Peyer's patch (tissue), 4 donors: Measurements from ENCODE around the gene RAB11FIP4. TPM values are rescaled to one million over a fixed set of nuclear protein-coding genes. Genes with fewer than 3 reads are reported as not detected.

Experiments used
- DNase-seq, 3 donors: peaks; one replicate each; pipeline ENCODE4 v3.0.0-alpha.2; 2017 to 2019
- H3K27ac ChIP-seq, 4 donors: fragments of 200-600 bp; sonication (generic); one replicate each; pipeline ENCODE4 v1.5.1; 2016 to 2019
- H3K27me3 ChIP-seq, 2 donors: fragments of 200-600 bp; sonication (generic); one replicate each; pipeline ENCODE4 v1.5.1; 2019
- H3K36me3 ChIP-seq, 3 donors: fragments of 200-600 bp; sonication (generic); one replicate each; pipeline ENCODE4 v1.5.1; 2016 to 2019
- H3K4me1 ChIP-seq, 4 donors: fragments of 200-600 bp; sonication (generic); one replicate each; pipeline ENCODE4 v1.5.1; 2016 to 2019
- H3K4me3 ChIP-seq, 4 donors: fragments of 200-600 bp; sonication (generic); 1 replicate in 3 of 4; 2 replicates in 1 of 4; pipeline ENCODE4 v1.5.1; 2016 to 2019; ENCODE audit warnings: mild to moderate bottlenecking in 1 of 4
- H3K9me3 ChIP-seq, 4 donors: fragments of 200-600 bp; sonication (generic); one replicate each; pipeline ENCODE4 v1.5.1; 2016 to 2019; ENCODE audit warnings: mild to moderate bottlenecking in 1 of 4
- POLR2A ChIP-seq, 2 donors: fragments of 450-650 bp; IDR thresholded peaks; one replicate each; pipeline ENCODE4 v1.5.1; 2017; ENCODE audit warnings: antibody characterized with exemption in 2 of 2, mild to moderate bottlenecking in 2 of 2, moderate library complexity in 2 of 2
- total RNA-seq, 4 donors: library from RNA; depleted of rRNA; stranded (reverse); fragments of >200 nt; gene quantifications; one replicate each; pipeline ENCODE4 v1.1.0, GENCODE V29; 2016
- TF ChIP-seq, protein P1 (sequence below), 6 experiments: fragments of 450-650 bp in 4 of 6; fragments of 200-600 bp in 2 of 6; sonication (generic) in 1 of 6; IDR thresholded peaks; one replicate each; pipeline ENCODE4 v1.5.1; 2017 to 2019; ENCODE audit warnings: antibody characterized with exemption in 6 of 6, mild to moderate bottlenecking in 3 of 6, moderate library complexity in 1 of 6

RAB11FIP4 gene
- total RNA-seq, 4 donors from 2014 or later = 52.8 to 69.3 (median 64.9) TPM

DNA sequence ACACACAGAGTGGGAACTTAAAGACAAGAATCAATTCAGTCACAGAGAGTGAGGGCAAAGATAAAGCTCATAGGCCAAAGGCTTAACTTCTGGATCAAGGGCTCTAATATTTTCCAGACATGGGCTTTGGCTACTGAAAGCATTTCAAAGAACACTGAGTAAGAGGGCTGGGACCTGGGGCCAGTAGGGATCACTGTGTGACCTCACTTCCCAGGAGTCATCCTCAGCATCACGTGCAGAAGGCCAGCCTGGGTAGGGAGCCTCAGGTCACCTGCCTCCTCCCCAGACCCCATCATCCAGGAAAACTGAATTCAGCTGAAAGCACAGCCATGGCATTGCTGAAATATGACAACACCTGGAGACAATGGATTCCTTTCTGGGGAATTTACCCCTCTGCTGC is 163.5 kb downstream of the RAB11FIP4 start:
- H3K9me3 ChIP-seq = no peaks in the 10 kb centered on the region
- peaks cover 0 to 14% (median 7%) of the 10 kb centered on the region in 4 donors for H3K4me1 ChIP-seq
- DNase-seq = no peak
- TF ChIP-seq, protein P1, sequence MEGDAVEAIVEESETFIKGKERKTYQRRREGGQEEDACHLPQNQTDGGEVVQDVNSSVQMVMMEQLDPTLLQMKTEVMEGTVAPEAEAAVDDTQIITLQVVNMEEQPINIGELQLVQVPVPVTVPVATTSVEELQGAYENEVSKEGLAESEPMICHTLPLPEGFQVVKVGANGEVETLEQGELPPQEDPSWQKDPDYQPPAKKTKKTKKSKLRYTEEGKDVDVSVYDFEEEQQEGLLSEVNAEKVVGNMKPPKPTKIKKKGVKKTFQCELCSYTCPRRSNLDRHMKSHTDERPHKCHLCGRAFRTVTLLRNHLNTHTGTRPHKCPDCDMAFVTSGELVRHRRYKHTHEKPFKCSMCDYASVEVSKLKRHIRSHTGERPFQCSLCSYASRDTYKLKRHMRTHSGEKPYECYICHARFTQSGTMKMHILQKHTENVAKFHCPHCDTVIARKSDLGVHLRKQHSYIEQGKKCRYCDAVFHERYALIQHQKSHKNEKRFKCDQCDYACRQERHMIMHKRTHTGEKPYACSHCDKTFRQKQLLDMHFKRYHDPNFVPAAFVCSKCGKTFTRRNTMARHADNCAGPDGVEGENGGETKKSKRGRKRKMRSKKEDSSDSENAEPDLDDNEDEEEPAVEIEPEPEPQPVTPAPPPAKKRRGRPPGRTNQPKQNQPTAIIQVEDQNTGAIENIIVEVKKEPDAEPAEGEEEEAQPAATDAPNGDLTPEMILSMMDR (IDR thresholded peaks at IDR 0.05) = no peak
- no peak for TF ChIP-seq POLR2A (IDR thresholded peaks at IDR 0.05)
- H3K36me3 ChIP-seq = no peaks in the 10 kb centered on the region
- no peaks in the 10 kb centered on the region for H3K27me3 ChIP-seq
- H3K27ac ChIP-seq = no peak overlapping the region
- no peak overlapping the region for H3K4me3 ChIP-seq

DNA sequence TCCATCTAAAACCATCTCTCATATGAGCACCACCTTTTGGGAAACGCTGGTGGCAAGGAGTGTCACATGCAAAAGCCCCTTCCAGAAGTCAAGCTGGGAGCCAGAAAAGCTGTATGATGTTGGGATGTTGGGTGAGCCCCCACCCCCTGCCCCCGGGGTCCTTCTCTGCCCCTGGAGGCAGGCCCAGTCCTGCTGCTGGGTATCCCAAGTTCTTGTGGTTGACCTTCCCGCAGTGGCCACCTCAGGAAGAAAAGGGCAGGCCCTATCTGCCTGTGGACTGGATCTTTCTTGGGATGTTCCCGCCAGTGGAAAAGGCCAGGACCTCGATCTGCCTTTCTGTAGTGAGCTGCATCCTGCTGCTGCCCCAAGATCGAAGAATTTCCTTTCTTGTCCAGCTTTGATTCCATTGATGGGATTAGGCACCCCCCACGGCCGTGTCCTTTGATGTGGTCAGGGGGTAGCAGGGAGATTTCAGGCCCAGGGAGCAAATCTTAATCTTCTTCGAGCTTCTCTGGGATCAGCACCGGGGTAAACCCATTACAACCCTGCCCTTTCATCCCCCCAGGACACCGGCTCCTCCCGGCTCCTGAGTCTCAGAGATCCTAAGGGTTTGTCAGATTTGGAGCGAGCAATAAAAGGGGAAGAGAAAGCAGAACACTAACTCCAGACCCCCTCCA is 165.6 kb downstream of the RAB11FIP4 start:
- no peak for DNase-seq
- H3K4me3 ChIP-seq = no peak overlapping the region

DNA sequence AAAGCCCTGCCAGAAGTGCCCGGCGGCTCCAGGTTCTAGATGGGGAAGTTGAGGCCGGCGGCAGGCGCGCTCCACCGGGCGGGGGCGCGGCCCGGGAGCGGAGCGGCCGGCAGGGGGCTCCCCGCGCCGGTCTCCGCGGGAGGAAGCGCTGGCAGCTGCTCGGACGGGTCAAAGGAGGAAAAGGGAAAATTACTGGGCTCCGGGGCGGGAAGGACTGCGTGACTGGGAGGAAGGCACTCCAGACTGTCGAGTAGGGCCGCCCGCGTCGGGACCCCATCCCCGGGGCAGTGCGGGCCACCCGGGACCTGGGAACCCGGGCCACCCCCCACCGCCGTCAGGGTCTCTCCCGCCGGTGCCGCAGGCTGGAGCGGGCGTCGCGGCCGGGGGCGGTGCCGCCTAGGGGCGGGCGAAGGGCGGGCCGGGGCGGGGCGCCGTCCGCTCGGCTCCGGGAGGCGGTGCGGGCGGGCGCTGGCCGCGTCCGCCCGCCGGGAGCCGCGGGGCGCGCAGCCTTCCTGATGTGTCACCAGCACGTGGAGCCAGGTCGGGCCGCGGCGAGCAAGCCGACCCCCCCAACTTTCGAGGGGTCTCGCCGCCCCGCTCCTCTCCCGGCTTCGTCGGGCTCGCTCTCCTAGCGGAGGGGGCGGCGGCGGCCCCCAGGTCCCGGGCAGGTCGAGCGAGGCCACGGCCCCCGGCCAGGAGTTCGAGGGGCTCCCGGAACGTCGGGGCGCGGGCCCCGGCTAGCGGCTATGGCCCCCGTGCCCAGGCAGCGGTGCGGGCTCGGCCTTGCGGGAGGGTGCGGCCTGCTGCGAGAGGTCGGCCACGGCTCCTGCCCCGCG is 167.5 kb downstream of the RAB11FIP4 start:
- Histone ChIP-seq H3K4me1 (peaks cover 0 to 40% (median 8%) of the 10 kb centered on the region in 4 donors), H3K27me3 (no peaks in the 10 kb centered on the region), H3K9me3 (no peaks in the 10 kb centered on the region), H3K27ac (peak overlapping the region; percentile 76 to 94 (median 88)), H3K36me3 (no peaks in the 10 kb centered on the region), H3K4me3 (peak overlapping the region; percentile 47 to 92 (median 68))
- peak; percentile 38 to 52 for TF ChIP-seq POLR2A (IDR thresholded peaks at IDR 0.05)
- TF ChIP-seq, protein P1 (IDR thresholded peaks at IDR 0.05) = peak; percentile 69 to 88 (median 82)
- peak; percentile 64 to 89 (median 85) for DNase-seq

More for the DNA sequence above, 165.6 kb downstream of the RAB11FIP4 start:
- Histone ChIP-seq H3K9me3 (no peaks in the 10 kb centered on the region), H3K27me3 (no peaks in the 10 kb centered on the region), H3K27ac (no peak overlapping the region), H3K4me1 (peaks cover 0 to 34% (median 8%) of the 10 kb centered on the region in 4 donors), H3K36me3 (no peaks in the 10 kb centered on the region)
- no peak for TF ChIP-seq POLR2A (IDR thresholded peaks at IDR 0.05)
- TF ChIP-seq, protein P1 (IDR thresholded peaks at IDR 0.05) = no peak

DNA sequence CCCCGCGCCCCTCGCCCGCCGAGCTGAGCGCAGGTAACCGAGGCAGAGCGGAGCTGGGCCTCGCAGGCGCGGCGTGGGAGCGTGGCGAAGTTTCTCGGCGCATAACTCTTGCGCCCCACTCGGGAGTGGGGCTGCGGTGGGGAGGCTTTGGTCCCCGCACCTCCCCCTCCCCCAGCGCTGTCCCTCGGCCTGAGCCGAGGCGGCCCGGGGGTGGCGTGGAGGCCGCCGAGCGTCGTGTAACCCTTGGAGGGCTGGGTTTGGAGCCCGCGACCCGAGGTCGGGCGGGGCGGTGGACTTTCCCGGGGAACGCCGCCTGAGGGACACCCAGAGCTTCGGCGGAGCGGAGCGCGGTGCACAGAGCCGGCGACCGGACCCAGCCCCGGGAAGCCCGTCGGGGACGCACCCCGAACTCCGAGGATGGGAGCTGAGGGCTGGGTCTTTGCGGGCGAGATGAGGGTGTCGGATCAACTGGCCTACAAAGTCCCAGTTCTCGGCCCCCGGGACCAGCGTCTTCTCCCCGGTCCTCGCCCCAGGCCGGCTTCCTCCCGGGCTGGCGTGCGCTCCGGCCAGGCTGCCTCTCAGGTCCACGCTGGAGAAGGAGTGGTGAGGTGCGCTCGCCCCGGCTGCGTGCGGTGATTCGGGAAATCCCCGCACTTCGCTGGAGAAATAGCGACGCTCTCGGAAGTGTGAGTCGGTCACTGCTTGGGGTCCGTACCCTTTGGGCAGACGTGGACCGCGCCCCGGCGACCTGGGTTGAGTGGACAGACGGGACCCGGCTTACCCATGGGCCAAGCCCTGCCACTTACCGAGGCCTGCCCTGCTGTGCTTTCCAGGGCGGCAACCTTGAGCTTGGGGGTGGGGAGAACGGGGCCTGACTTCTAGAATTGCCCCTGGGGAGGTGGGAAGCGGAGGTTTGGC is 168.4 kb downstream of the RAB11FIP4 start:
- peak in 1 of 3 donors; percentile 51 for DNase-seq
- Histone ChIP-seq H3K4me1 (peaks cover 0 to 44% (median 8%) of the 10 kb centered on the region in 4 donors), H3K36me3 (no peaks in the 10 kb centered on the region), H3K27me3 (no peaks in the 10 kb centered on the region), H3K4me3 (peak overlapping the region; percentile 47 to 92 (median 68)), H3K9me3 (no peaks in the 10 kb centered on the region), H3K27ac (peak overlapping the region; percentile 76 to 94 (median 88))
- no peak for TF ChIP-seq POLR2A (IDR thresholded peaks at IDR 0.05)
- TF ChIP-seq, protein P1 (IDR thresholded peaks at IDR 0.05) = no peak
